ENCODE data around the gene TDRD9. TPM values are rescaled to one million over a fixed set of nuclear protein-coding genes. Genes with fewer than 3 reads are reported as not detected.

Gene TDRD9
- total and polyA plus RNA-seq, 8 donors = 0.85 to 8.8 (median 2.4) TPM; not detected in 2

GRCh38 chr14:104019806-104020205 is 91.5 kb downstream of the TDRD9 start:
- H3K4me3 ChIP-seq = no peak overlapping the region
- no peak for DNase-seq
- H3K4me1 ChIP-seq = no peaks in the 10 kb centered on the region
- H3K27me3 ChIP-seq = peaks cover 0 to 6% (median 0%) of the 10 kb centered on the region in 3 donors
- WGBS, 5 donors = 72 to 83% (median 74%) methylated on average over 7 of the region's 7 CpGs
- intact Hi-C loops (cut with DNase I; ENCODE audit: low total_unique reads) = no loop called here
- TF ChIP-seq CTCF (IDR thresholded peaks at IDR 0.05) (no peak), POLR2AphosphoS5 (IDR thresholded peaks at IDR 0.05) (no peak), POLR2A (IDR thresholded peaks at IDR 0.05) (no peak), EP300 (IDR thresholded peaks at IDR 0.05) (no peak)
- no peak overlapping the region for H3K27ac ChIP-seq
- no peaks in the 10 kb centered on the region for H3K36me3 ChIP-seq
- H3K9me3 ChIP-seq = no peaks in the 10 kb centered on the region

- Histone ChIP-seq H3K27me3 (peaks cover 0 to 6% (median 0%) of the 10 kb centered on the region in 3 donors), H3K9me3 (no peaks in the 10 kb centered on the region), H3K36me3 (no peaks in the 10 kb centered on the region), H3K4me1 (no peaks in the 10 kb centered on the region), H3K27ac (no peak overlapping the region), H3K4me3 (no peak overlapping the region)
- DNase-seq = no peak
- intact Hi-C loops (cut with DNase I; ENCODE audit: low total_unique reads) = no loop called here
- TF ChIP-seq POLR2A (IDR thresholded peaks at IDR 0.05) = no peak
- TF ChIP-seq CTCF (IDR thresholded peaks at IDR 0.05) = no peak
- TF ChIP-seq POLR2AphosphoS5 (IDR thresholded peaks at IDR 0.05) = no peak
- no peak for TF ChIP-seq EP300 (IDR thresholded peaks at IDR 0.05)
- WGBS, 5 donors = 74 to 83% (median 79%) methylated on average over 9 of the region's 9 CpGs
Observed at GRCh38 chr14:104020471-104020870, 92.2 kb downstream of the TDRD9 start.

- H3K36me3 ChIP-seq = no peaks in the 10 kb centered on the region
- H3K9me3 ChIP-seq = no peaks in the 10 kb centered on the region
- H3K27ac ChIP-seq = no peak overlapping the region
- peaks cover 0 to 6% (median 0%) of the 10 kb centered on the region in 3 donors for H3K27me3 ChIP-seq
- no peaks in the 10 kb centered on the region for H3K4me1 ChIP-seq
- no peak for DNase-seq
- WGBS, 5 donors = 73 to 80% (median 77%) methylated on average over 2 of the region's 2 CpGs
- no peak for TF ChIP-seq EP300 (IDR thresholded peaks at IDR 0.05)
- no peak for TF ChIP-seq POLR2A (IDR thresholded peaks at IDR 0.05)
- no peak overlapping the region for H3K4me3 ChIP-seq
- intact Hi-C loops (cut with DNase I; ENCODE audit: low total_unique reads) = no loop called here
Observed at GRCh38 chr14:104023325-104024055, 95.2 kb downstream of the TDRD9 start.

GRCh38 chr14:104025534-104025933 is 97.3 kb downstream of the TDRD9 start:
- H3K4me1 ChIP-seq = no peaks in the 10 kb centered on the region
- no peak overlapping the region for H3K27ac ChIP-seq
- no peak overlapping the region for H3K4me3 ChIP-seq
- no peaks in the 10 kb centered on the region for H3K9me3 ChIP-seq
- TF ChIP-seq CTCF (IDR thresholded peaks at IDR 0.05) (no peak), POLR2AphosphoS5 (IDR thresholded peaks at IDR 0.05) (no peak), EP300 (IDR thresholded peaks at IDR 0.05) (no peak), POLR2A (IDR thresholded peaks at IDR 0.05) (no peak)
- intact Hi-C loops (cut with DNase I; ENCODE audit: low total_unique reads) = no loop called here
- WGBS, 5 donors = 78 to 87% (median 79%) methylated on average over 3 of the region's 3 CpGs
- peaks cover 0 to 6% (median 0%) of the 10 kb centered on the region in 3 donors for H3K27me3 ChIP-seq
- no peaks in the 10 kb centered on the region for H3K36me3 ChIP-seq
- DNase-seq = no peak

GRCh38 chr14:104026024-104026423 is 97.8 kb downstream of the TDRD9 start:
- H3K27ac ChIP-seq = no peak overlapping the region
- peaks cover 0 to 6% (median 0%) of the 10 kb centered on the region in 3 donors for H3K27me3 ChIP-seq
- no peaks in the 10 kb centered on the region for H3K4me1 ChIP-seq
- no peak overlapping the region for H3K4me3 ChIP-seq
- no peak for DNase-seq
- no peaks in the 10 kb centered on the region for H3K36me3 ChIP-seq
- no peak for TF ChIP-seq POLR2AphosphoS5 (IDR thresholded peaks at IDR 0.05)
- TF ChIP-seq POLR2A (IDR thresholded peaks at IDR 0.05) = no peak
- no peak for TF ChIP-seq CTCF (IDR thresholded peaks at IDR 0.05)
- no peak for TF ChIP-seq EP300 (IDR thresholded peaks at IDR 0.05)
- intact Hi-C loops (cut with DNase I; ENCODE audit: low total_unique reads) = no loop called here
- WGBS, 5 donors = 63 to 81% (median 71%) methylated on average over 1 of the region's 1 CpG
- H3K9me3 ChIP-seq = no peaks in the 10 kb centered on the region

Measured in stomach (tissue), 9 donors.